Retinal pigment epithelial cell (primary cell): ENCODE data around the gene DIPK2A.

Experiments used
- DNase-seq: peaks from one replicate; pipeline ENCODE4 v3.0.0-alpha.2; 2010; ENCODE audit warnings: low read depth
- H3K4me3 ChIP-seq: 2 replicates; pipeline ENCODE4 v1.5.1; 2011; ENCODE audit warnings: mild to moderate bottlenecking, low read length, control low read depth, moderate library complexity
- CTCF ChIP-seq: conservative IDR thresholded peaks from 2 replicates; pipeline ENCODE4 v1.5.1; 2011; ENCODE audit warnings: low read depth, low read length, control low read depth, inconsistent platforms

DIPK2A gene

GRCh38 chr3:143971359-143972154 lies at the start of gene DIPK2A:
Gene DIPK2A (plus strand): TSS chr3:143971823. CDS start chr3:143972333, 510 bp downstream.
- no peak for TF ChIP-seq CTCF
- peak within 1 kb of the TSS; percentile 94 for H3K4me3 ChIP-seq
- peak; percentile 83 for DNase-seq

- no peak for DNase-seq
- H3K4me3 ChIP-seq: no peak overlapping the region
- TF ChIP-seq CTCF: no peak
Measured at GRCh38 chr3:143924522-143925285, 46.9 kb upstream of the DIPK2A start.

GRCh38 chr3:143928056-143928455 lies 43.6 kb upstream of the DIPK2A start:
- no peak for TF ChIP-seq CTCF
- DNase-seq: no peak
- H3K4me3 ChIP-seq: no peak overlapping the region

GRCh38 chr3:143928541-143929255 lies 42.9 kb upstream of the DIPK2A start:
- no peak for TF ChIP-seq CTCF
- no peak overlapping the region for H3K4me3 ChIP-seq
- DNase-seq: no peak

GRCh38 chr3:143934791-143935190 lies 36.8 kb upstream of the DIPK2A start:
- no peak for TF ChIP-seq CTCF
- no peak overlapping the region for H3K4me3 ChIP-seq
- DNase-seq: no peak

- no peak overlapping the region for H3K4me3 ChIP-seq
- no peak for DNase-seq
- no peak for TF ChIP-seq CTCF
Measured at GRCh38 chr3:143935678-143936077, 35.9 kb upstream of the DIPK2A start.
